ENCODE data around the gene ARPP21. TPM values are rescaled to one million over a fixed set of nuclear protein-coding genes. Genes with fewer than 3 reads are reported as not detected.

ARPP21 gene
- total and polyA plus RNA-seq, 2 experiments from 2014 or later, result not detected

GRCh38 chr3:35785234-35785888, 146.0 kb downstream of the ARPP21 start:
- in situ Hi-C loops (cut with MboI), result no loop called here
- no peak for DNase-seq
- Histone ChIP-seq H3F3A (ENCODE audit: insufficient read depth) (no peaks in the 10 kb centered on the region), H3K4me3 (no peak overlapping the region), H3K9ac (no peak overlapping the region), H2AFZ (no peak overlapping the region), H3K27ac (no peak overlapping the region), H3K4me1 (ENCODE audit: insufficient read depth) (no peaks in the 10 kb centered on the region), H3K4me2 (ENCODE audit: unreplicated experiment) (no peak overlapping the region), H4K20me1 (ENCODE audit: insufficient read depth) (no peaks in the 10 kb centered on the region), H3K9me3 (ENCODE audit: low read depth) (no peaks in the 10 kb centered on the region), H3K79me2 (ENCODE audit: insufficient read depth) (no peaks in the 10 kb centered on the region), H3K9me2 (ENCODE audit: insufficient read depth) (no peaks in the 10 kb centered on the region), H3K36me3 (ENCODE audit: low read depth) (no peaks in the 10 kb centered on the region), H3K27me3 (replicated peaks; ENCODE audit: insufficient read depth) (no peaks in the 10 kb centered on the region)
- 32 to 33% methylated on average over 4 of the region's 4 CpGs for WGBS, 2 experiments (ENCODE audit: low coverage in 1 of 2, low lambda C conversion rate in 2 of 2, missing lambda C conversion rate in 2 of 2)
- TF ChIP-seq EZH2phosphoT487 (IDR thresholded peaks at IDR 0.05; ENCODE audit: insufficient read depth, low read depth), result no peak
- TF ChIP-seq EZH2 (IDR thresholded peaks at IDR 0.05; ENCODE audit: insufficient read depth, poor library complexity, severe bottlenecking), result no peak

GRCh38 chr3:35787936-35788335, 148.6 kb downstream of the ARPP21 start:
- in situ Hi-C loops (cut with MboI), result no loop called here
- 2 to 7% methylated on average over 1 of the region's 1 CpG for WGBS, 2 experiments (ENCODE audit: low coverage in 1 of 2, low lambda C conversion rate in 2 of 2, missing lambda C conversion rate in 2 of 2)
- H3F3A ChIP-seq (ENCODE audit: insufficient read depth), result no peaks in the 10 kb centered on the region
- H3K36me3 ChIP-seq (ENCODE audit: low read depth), result no peaks in the 10 kb centered on the region
- no peaks in the 10 kb centered on the region for H3K4me1 ChIP-seq (ENCODE audit: insufficient read depth)
- no peaks in the 10 kb centered on the region for H3K9me3 ChIP-seq (ENCODE audit: low read depth)
- H3K4me3 ChIP-seq, result no peak overlapping the region
- no peaks in the 10 kb centered on the region for H4K20me1 ChIP-seq (ENCODE audit: insufficient read depth)
- no peak overlapping the region for H3K9ac ChIP-seq
- TF ChIP-seq EZH2phosphoT487 (IDR thresholded peaks at IDR 0.05; ENCODE audit: insufficient read depth, low read depth), result no peak
- no peak for TF ChIP-seq EZH2 (IDR thresholded peaks at IDR 0.05; ENCODE audit: insufficient read depth, poor library complexity, severe bottlenecking)
- no peaks in the 10 kb centered on the region for H3K79me2 ChIP-seq (ENCODE audit: insufficient read depth)
- H3K4me2 ChIP-seq (ENCODE audit: unreplicated experiment), result no peak overlapping the region
- no peak overlapping the region for H3K27ac ChIP-seq
- H2AFZ ChIP-seq, result no peak overlapping the region
- H3K27me3 ChIP-seq (replicated peaks; ENCODE audit: insufficient read depth), result no peaks in the 10 kb centered on the region
- H3K9me2 ChIP-seq (ENCODE audit: insufficient read depth), result no peaks in the 10 kb centered on the region
- no peak for DNase-seq

DNA sequence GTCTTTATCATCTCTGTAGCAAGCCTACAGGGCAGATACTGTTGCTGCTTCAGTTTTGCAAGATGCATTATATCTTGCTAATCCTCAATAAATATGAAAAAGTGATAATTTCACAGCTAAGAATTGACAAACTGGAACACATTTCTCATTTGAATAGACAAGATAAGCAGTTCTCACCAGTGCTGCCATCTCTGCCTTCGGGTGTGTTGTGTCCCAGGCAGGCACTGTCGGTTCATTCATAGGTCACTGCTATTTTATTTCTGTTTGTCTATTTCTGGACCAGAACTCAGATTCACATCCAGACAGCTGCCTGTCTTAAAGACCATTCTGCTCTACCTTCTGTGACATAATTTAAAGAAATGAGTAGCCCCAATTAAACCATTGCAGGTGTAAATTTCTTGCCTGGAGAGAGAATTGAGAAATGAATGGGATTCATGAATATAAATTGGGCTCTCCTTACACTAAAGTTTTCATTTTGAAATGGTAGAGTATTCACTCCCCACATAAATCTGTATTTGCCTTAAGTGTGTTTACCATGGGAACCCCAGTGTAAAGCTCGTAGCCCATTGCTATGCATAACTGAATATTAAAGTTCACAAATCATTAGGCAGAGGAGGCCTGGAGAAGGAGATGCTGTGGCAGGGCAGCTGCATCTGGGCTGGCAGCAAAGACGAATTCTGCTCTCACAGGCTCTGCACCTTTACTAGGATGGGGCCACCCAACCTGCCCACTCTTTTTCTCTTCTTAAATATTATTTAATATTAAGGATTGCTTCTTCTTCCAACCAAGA, 149.9 kb downstream of the ARPP21 start:
- H3F3A ChIP-seq (ENCODE audit: insufficient read depth), result no peaks in the 10 kb centered on the region
- H2AFZ ChIP-seq, result no peak overlapping the region
- TF ChIP-seq EZH2 (IDR thresholded peaks at IDR 0.05; ENCODE audit: insufficient read depth, poor library complexity, severe bottlenecking), result no peak
- TF ChIP-seq EZH2phosphoT487 (IDR thresholded peaks at IDR 0.05; ENCODE audit: insufficient read depth, low read depth), result no peak
- DNase-seq, result no peak
- no peaks in the 10 kb centered on the region for H3K9me2 ChIP-seq (ENCODE audit: insufficient read depth)
- no peak overlapping the region for H3K9ac ChIP-seq
- 8 to 16% methylated on average over 4 of the region's 4 CpGs for WGBS, 2 experiments (ENCODE audit: low coverage in 1 of 2, low lambda C conversion rate in 2 of 2, missing lambda C conversion rate in 2 of 2)
- in situ Hi-C loops (cut with MboI), result no loop called here
- H4K20me1 ChIP-seq (ENCODE audit: insufficient read depth), result no peaks in the 10 kb centered on the region
- no peak overlapping the region for H3K27ac ChIP-seq
- H3K27me3 ChIP-seq (replicated peaks; ENCODE audit: insufficient read depth), result no peaks in the 10 kb centered on the region
- H3K36me3 ChIP-seq (ENCODE audit: low read depth), result no peaks in the 10 kb centered on the region
- no peaks in the 10 kb centered on the region for H3K4me1 ChIP-seq (ENCODE audit: insufficient read depth)
- H3K9me3 ChIP-seq (ENCODE audit: low read depth), result no peaks in the 10 kb centered on the region
- H3K79me2 ChIP-seq (ENCODE audit: insufficient read depth), result no peaks in the 10 kb centered on the region
- no peak overlapping the region for H3K4me3 ChIP-seq
- no peak overlapping the region for H3K4me2 ChIP-seq (ENCODE audit: unreplicated experiment)

- 6 to 35% methylated on average over 1 of the region's 1 CpG for WGBS, 2 experiments (ENCODE audit: low coverage in 1 of 2, low lambda C conversion rate in 2 of 2, missing lambda C conversion rate in 2 of 2)
- H3K4me3 ChIP-seq, result no peak overlapping the region
- H3K4me2 ChIP-seq (ENCODE audit: unreplicated experiment), result no peak overlapping the region
- no peaks in the 10 kb centered on the region for H3F3A ChIP-seq (ENCODE audit: insufficient read depth)
- no peak overlapping the region for H3K9ac ChIP-seq
- no peak for DNase-seq
- no peaks in the 10 kb centered on the region for H3K27me3 ChIP-seq (replicated peaks; ENCODE audit: insufficient read depth)
- H3K79me2 ChIP-seq (ENCODE audit: insufficient read depth), result no peaks in the 10 kb centered on the region
- H3K4me1 ChIP-seq (ENCODE audit: insufficient read depth), result no peaks in the 10 kb centered on the region
- H3K9me3 ChIP-seq (ENCODE audit: low read depth), result no peaks in the 10 kb centered on the region
- in situ Hi-C loops (cut with MboI), result no loop called here
- H4K20me1 ChIP-seq (ENCODE audit: insufficient read depth), result no peaks in the 10 kb centered on the region
- H3K9me2 ChIP-seq (ENCODE audit: insufficient read depth), result no peaks in the 10 kb centered on the region
- no peaks in the 10 kb centered on the region for H3K36me3 ChIP-seq (ENCODE audit: low read depth)
- no peak overlapping the region for H2AFZ ChIP-seq
- H3K27ac ChIP-seq, result no peak overlapping the region
- TF ChIP-seq EZH2 (IDR thresholded peaks at IDR 0.05; ENCODE audit: insufficient read depth, poor library complexity, severe bottlenecking) (no peak), EZH2phosphoT487 (IDR thresholded peaks at IDR 0.05; ENCODE audit: insufficient read depth, low read depth) (no peak)
Observed at GRCh38 chr3:35790764-35791163, 151.4 kb downstream of the ARPP21 start.
